Posterior cingulate gyrus (tissue), 11 donors: ENCODE data around the gene KLHL29.

ENCODE experiments used
- DNase-seq, 10 donors: peaks; one replicate each; pipeline versions ENCODE4 v3.0.0 to v3.0.0-alpha.2; 2020 to 2021; ENCODE audit warnings: mixed read lengths in 3 of 10
- intact Hi-C: fragments of 100-400 bp; cut with DNase I; formaldehyde crosslinking; loops from one replicate; pipeline ENCODE4 v1.15.1; 2023

Gene KLHL29

DNA sequence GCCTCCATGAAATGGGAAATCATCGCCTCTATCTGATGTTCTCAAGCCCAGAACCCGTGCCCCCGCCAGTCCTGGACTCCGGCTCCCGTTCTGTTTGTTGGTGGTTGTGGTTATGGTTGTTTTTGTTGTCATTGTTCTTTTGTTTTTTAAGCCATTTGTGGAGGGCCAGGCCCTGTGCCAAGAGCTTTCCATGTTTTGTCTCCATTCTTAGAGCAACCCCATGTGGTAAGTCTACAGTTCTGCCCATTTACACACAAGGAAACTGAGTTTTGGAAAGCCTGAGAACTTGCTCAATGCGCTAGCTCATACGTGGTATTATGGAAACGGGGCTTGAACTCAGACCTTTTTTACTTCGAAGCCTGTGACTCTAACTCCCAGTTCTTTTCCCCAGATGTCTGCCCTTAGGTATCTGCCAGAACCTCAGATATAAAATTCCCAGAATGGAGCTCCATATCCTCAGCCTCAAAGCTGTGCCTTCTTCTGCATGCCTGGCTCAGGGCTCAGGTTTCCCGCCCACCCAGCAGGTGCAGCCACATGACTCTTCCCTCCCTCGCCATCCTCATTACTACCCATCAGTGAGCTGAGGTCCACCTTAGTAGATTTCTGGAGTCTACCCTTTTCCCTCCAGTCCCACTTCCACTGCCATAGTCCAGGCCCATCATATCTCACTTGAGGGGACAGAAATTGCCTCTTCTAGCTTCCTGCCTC lies 194.1 kb downstream of the KLHL29 start:
- intact Hi-C loops, result loop anchor here (5.0 kb wide), 1 partner anchor 177 kb away; no protein-coding TSS in a partner anchor
- peak in 3 of 10 donors; percentile 19 to 65 (median 48) for DNase-seq

GRCh38 chr2:23579674-23580073 lies 194.7 kb downstream of the KLHL29 start:
- DNase-seq, result peak in 1 of 10 donors; percentile 67
- intact Hi-C loops, result loop anchor here (5.0 kb wide), 1 partner anchor 177 kb away; no protein-coding TSS in a partner anchor

DNA sequence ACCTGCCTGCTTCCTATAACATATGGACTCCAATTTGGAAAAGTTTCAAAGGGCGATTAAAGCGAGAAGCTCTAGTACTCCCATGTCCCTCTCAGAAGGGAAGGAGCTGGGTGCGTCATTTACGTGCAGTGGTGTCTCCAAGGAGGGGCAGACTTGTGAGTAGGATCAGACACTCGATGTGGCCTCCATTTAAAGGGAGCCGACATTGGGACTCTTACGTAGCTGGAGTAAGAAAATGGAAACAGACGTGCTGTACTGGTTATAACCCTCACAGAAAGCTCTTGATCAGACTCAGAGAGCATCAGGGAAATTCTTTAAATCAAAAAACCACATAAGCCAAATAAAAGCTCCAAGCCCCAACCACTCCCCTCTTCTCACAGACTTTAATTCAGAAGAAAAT lies 198.5 kb downstream of the KLHL29 start:
- no peak for DNase-seq
- intact Hi-C loops, result no loop called here

DNA sequence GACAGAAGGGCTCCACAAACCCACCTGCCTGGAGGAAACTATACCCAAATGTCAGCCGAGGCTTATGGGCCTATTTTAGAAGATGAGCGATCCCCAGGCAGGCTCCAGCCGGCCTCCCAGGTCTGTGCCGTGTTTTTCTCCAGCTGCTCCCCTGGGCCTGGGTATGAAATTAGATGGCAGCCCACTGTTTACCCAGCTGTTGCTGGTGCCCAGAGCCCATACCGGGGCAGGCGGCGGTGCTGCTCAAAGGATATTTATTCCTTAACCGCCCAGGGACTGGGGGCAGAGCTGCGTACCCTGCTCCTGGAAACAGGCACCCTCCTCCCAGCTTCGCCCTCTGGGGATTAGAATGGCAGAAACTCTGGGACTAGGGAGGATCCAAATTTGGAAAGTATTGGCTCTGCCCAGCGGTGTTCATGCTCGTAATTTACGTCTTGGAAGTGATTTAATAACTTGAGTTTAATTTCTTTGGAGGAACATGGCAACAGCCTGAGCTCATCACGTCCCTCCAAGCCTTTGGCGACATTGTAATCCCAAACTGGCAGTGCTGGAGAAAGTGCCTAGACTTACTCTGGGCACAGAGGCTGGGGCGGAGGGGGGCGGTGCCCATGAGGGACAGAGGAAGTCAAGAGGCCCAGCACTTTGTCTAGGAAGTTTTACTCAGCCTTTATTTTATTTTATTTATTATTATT lies 199.2 kb downstream of the KLHL29 start:
- intact Hi-C loops, result no loop called here
- peak in 2 of 10 donors; percentile 64 to 71 for DNase-seq

DNA sequence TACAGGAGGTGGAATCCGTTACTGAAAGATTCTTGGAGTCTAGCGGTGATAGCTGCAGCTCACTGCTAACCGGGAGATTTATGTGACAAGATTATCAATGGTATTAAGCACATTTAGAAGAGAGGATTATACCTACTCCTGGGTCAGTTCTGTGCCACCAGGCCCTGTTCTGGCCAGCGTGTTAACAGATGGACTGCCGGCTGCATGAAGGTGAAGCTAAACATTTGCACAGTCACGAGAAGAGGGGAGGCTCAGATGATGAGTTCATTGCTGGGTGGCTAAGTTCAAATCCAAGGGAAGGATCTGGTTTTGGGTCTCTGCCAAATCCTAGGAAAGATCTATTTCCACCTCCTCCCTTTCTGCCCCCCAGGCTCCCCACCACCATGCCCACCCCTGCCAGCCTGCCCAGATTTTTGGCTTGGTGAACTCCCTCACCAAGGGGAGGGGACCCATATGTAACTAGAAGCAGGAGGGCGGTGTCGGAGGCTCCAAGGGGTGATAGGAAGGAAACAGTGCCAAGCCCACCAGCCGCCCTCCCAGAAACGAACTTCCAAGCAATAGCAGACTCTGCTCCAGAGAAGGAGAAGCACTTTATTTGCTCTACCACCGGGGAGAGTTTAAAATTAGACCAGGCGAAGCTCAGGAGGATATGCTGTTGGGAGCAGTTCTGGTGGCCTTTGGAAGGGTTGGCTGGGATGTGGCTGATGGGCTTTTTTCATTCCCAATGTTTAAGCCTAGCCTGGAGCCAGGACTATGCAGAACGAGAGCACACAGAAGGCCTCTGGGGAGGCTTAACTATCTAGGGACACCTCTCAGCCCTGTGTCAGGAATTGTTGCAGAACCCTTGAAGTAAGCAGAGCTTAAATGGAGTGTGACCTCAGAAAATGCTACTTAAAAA lies 200.5 kb downstream of the KLHL29 start:
- intact Hi-C loops, result no loop called here
- DNase-seq, result peak in 2 of 10 donors; percentile 38 to 44

DNA sequence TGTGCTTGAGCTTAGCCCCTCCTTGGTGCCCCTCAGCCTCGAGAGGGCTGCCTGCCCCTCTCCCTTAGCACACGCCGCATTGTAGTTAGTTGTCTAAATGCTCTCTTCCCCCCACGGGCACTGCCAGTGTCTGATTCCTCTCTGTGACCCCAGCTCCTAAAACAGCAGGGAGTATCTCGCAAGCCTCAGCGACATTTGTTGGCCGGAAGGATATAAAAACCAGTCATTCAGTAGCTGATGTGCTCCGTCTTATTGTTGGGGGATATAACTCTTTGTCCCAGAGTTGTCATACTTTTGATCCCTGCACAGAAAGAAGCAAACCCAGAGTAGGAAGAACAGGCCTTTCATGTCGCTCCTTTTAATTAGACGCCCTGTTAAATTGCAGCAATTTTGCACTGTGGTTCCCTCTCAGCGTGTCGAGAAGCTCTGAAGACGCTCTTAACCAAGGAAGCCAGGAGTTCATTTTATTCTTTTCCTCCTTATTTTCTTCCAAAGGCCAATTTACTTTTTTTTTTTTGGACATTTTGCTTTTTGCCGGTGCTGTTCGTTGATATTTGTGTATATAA lies 201.8 kb downstream of the KLHL29 start:
- intact Hi-C loops, result no loop called here
- DNase-seq, result peak in 1 of 10 donors; percentile 44

DNA sequence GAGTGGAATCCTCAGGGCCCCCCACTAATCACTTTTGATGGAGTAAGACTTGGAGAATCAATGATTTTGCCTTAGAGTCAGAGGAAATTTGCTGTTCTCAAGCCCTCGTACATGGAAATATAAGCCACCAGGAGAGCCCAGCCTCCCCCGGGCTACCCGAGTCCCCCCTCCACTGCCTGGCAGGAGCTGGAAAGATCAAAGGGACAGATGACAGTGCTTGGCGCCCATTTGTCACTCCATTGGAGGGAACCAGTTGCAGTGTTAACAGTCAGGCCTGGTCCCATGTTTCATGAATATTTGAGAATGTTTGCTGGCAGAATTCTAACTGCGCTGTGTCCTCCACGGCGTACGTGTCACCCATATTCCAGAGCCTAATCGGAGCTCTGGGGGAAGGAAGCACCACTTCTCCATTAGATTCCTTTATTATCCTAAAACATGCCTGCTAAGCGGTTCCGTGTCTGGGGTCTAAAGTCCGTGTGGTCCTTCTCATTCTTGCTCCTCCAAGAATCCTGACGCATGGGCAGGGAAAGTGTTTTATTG lies 202.4 kb downstream of the KLHL29 start:
- DNase-seq, result peak in 2 of 10 donors; percentile 73 to 83
- intact Hi-C loops, result no loop called here

DNA sequence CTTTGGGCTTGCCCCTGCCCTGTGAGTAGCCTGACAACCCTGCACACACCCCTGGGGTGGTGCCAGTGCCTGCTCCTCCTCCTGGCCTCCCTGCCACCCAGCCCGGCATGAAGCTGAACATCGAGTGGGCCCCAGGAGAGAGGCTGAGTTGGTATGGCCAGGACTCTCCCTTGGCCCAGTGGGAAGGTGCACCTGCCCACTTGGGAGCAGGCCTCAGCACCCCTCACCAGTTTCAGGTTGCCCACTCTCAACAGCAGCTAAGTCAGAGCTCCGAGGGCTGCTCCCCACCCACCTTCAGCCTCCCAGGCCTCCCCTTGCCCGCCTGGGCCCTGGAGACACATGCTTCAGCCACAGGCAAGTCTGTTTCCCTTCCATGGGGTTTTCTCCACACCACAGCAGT lies 203.1 kb downstream of the KLHL29 start:
- peak in 2 of 10 donors; percentile 68 to 71 for DNase-seq
- intact Hi-C loops, result no loop called here

DNA sequence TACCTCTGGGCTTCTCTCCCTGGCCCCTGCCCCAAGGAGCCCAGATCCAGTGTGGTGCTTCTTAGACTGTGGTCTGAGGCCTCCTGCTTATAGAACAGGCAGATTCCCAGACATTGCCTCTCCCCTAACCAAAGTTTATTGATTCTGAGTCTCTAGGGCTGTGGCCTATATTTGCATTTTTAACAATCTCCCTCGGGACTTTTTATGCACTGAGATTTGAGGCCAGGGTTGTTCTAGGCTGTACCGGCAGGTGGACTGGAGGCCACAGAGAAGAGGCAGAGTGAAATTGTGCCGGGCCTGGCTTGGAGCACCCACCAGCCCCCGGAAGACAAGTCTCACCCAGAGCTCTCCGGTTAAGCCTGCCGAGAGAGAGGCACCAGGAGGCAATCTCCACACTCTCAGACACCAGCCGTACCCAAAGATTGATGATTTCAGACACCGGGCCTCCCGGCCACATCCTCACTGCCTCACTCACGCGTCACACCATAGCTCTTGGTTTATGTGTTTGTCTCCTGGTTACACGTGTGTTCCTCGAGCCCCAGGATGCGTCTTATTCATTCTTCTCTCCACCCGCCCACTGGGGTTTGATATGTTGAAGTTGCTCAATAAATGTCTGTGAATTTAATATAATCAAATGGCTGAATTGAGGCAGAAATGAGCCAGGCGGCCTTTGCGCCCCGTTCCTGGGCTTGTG lies 203.7 kb downstream of the KLHL29 start:
- intact Hi-C loops, result no loop called here
- DNase-seq, result peak in 1 of 10 donors; percentile 25

- intact Hi-C loops, result no loop called here
- DNase-seq, result peak in 1 of 10 donors; percentile 80
Observed at GRCh38 chr2:23589220-23589647, 204.3 kb downstream of the KLHL29 start.

DNA sequence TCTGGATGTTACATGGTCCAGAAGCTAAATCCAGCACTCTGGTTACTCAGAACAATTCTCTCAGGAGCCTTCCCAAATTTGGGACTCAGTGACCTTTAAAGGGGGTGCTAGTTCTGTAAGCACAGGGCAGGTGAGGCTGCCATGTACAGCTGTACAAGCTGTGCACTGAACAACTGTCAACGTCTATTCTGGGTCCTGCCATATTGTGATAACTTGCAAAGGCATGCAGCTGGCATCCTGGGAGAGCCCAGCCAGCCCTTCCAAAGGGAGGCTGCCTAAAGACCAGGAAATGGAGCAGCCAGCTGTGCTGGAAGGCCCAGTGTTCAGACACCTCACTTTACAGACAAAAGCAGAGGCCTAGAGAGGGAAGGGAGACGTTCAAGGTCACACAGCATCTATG lies 204.8 kb downstream of the KLHL29 start:
- intact Hi-C loops, result no loop called here
- peak in 6 of 10 donors; percentile 31 to 93 (median 73) for DNase-seq

GRCh38 chr2:23590241-23590869 lies 205.4 kb downstream of the KLHL29 start:
- peak in 1 of 10 donors; percentile 49 for DNase-seq

GRCh38 chr2:23591111-23591510 lies 206.1 kb downstream of the KLHL29 start:
- DNase-seq, result peak in 1 of 10 donors; percentile 53
- intact Hi-C loops, result no loop called here

More at GRCh38 chr2:23590241-23590869, 205.4 kb downstream of the KLHL29 start:
- intact Hi-C loops, result no loop called here

GRCh38 chr2:23592061-23592685 lies 207.2 kb downstream of the KLHL29 start:
- intact Hi-C loops, result no loop called here
- peak in 1 of 10 donors; percentile 64 for DNase-seq

DNA sequence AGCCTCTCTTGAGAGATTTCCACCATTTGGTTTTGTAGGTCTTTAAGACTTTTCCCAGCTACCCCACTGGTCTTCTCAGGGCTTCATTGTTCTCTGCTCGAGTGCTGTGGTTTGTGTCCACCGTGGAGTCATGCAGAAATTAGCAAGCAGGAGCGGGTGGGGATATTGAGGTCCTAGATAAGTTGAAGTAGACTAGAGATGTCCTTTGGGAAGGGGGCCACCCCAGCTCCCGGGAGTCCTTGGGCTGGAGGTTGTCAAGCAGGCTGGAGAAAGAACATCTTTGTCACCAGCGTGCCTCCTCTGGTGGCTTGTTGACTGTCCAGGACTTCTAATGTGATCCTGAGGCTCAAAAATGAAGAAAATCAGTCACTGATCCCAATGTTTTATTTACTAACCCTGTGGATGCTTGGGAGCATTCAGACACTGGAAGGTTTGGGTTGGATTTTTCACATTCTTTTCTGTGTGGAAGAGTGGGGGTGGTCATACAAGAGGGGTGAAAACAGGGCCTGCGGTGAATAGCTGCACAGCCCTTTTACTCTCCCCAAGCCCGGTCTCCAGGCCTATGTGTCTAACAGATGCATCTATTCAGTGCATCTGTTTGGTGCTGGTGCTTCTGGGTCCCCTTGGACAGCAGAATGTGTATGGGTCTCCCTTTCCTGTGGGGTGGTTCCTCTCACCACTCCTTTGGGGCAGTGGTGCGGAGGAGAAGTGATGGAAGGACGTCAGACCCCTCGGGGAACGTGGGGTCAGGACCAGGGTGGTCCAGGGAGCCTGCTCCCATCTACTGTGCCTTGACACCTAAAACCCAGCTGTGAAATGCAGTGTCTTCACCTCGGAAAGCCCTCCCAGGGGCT lies 208.1 kb downstream of the KLHL29 start:
- intact Hi-C loops, result no loop called here
- peak in 2 of 10 donors; percentile 45 to 63 for DNase-seq

GRCh38 chr2:23593752-23594459 lies 208.9 kb downstream of the KLHL29 start:
- peak in 2 of 10 donors; percentile 34 to 70 for DNase-seq
- intact Hi-C loops, result no loop called here

DNA sequence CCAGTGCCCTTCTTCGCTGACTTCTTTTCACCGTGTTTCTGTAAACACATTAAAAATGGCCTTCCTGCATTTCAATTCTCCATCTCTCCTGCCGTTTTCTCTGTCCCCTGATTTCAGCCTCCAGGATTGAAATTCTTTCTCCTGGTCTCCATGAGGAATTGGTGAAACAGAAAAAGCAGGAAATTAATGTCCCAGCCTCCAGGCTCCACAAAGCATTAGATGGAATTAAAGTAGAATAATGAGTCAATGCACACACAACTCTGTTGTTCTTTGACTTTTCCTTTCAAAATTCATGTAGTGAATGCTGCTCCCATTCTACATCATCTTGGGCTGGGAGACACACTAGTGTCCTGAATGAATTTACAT lies 209.5 kb downstream of the KLHL29 start:
- intact Hi-C loops, result no loop called here
- DNase-seq, result no peak
